Endothelial cell of umbilical vein (primary cell): ENCODE data around the gene NUAK1. TPM values are rescaled to one million over a fixed set of nuclear protein-coding genes. Genes with fewer than 3 reads are reported as not detected.

ENCODE experiments used
- BruUV-seq: library from RNA; stranded (reverse); fragments of 400-500 nt; replicated peaks from 2 replicates; lab custom pipeline; 2021; lab: Mats Ljungman, UMichigan
- CTCF ChIA-PET: fragments of 300-600, 350-600 bp; sonication (Branson Sonifier 250); formaldehyde crosslinking; loops from one replicate; lab custom pipeline; 2021; ENCODE audit warnings: antibody characterized with exemption, inconsistent platforms; lab: Charles Lee
- POLR2A ChIA-PET: fragments of 300-600, 350-600 bp; sonication (Branson Sonifier 250); formaldehyde crosslinking; loops from one replicate; lab custom pipeline; 2021; ENCODE audit warnings: antibody characterized with exemption, inconsistent platforms; lab: Charles Lee
- DNase-seq: peaks from one replicate; pipeline ENCODE4 v3.0.0-alpha.2; 2011; ENCODE audit warnings: low read depth, low spot score
- FAIRE-seq: peaks from 2 replicates; lab custom pipeline; 2011; peaks lifted over from hg19 to GRCh38; lab: Jason Lieb, UNC
- H2AFZ ChIP-seq: 2 replicates; pipeline ENCODE4 v1.6.0; 2012; ENCODE audit warnings: low read depth, low read length, control low read depth, inconsistent platforms
- H3K27ac ChIP-seq: 2 replicates; pipeline ENCODE4 v1.5.1; 2011; ENCODE audit warnings: low read depth, mild to moderate bottlenecking, control low read depth, low read length, moderate library complexity; ENCODE audit not compliant: insufficient read depth
- H3K27me3 ChIP-seq, 2 experiments: 2 replicates each; pipeline versions ENCODE4 v1.6.0 to v1.6.1; 2011; ENCODE audit warnings: low read length in 2 of 2, mixed read lengths in 1 of 2; ENCODE audit not compliant: control insufficient read depth in 2 of 2, insufficient read depth in 2 of 2
- H3K36me3 ChIP-seq, 2 experiments: 2 replicates in 1 of 2; 3 replicates in 1 of 2; pipeline ENCODE4 v1.5.1; 2011; ENCODE audit warnings: low read length in 2 of 2, mild to moderate bottlenecking in 1 of 2, moderate library complexity in 1 of 2; ENCODE audit not compliant: control insufficient read depth in 2 of 2, insufficient read depth in 2 of 2; ENCODE audit errors: extremely low read depth in 1 of 2
- H3K4me1 ChIP-seq: 3 replicates; pipeline ENCODE4 v1.5.1; 2011; ENCODE audit warnings: mild to moderate bottlenecking, low read length; ENCODE audit not compliant: control insufficient read depth, insufficient read depth; ENCODE audit errors: extremely low read depth
- H3K4me2 ChIP-seq: 2 replicates; pipeline ENCODE4 v1.6.1; 2011; ENCODE audit warnings: low read length, control low read depth, mixed read lengths; ENCODE audit not compliant: insufficient read depth
- H3K4me3 ChIP-seq, 3 experiments: fragments of 200-600 bp in 1 of 3; sonication (generic), shearing (Covaris generic) in 1 of 3; replicated peaks in 1 of 3; 2 replicates each; pipeline ENCODE4 v1.5.1; 2011 to 2016; ENCODE audit warnings: control low read depth in 3 of 3, low read length in 3 of 3, mild to moderate bottlenecking in 2 of 3, inconsistent platforms in 1 of 3, low read depth in 1 of 3, moderate library complexity in 1 of 3; ENCODE audit not compliant: insufficient read depth in 1 of 3
- H3K79me2 ChIP-seq: 2 replicates; pipeline ENCODE4 v1.6.0; 2012; ENCODE audit warnings: low read length, inconsistent platforms; ENCODE audit not compliant: control insufficient read depth, insufficient read depth
- H3K9ac ChIP-seq: replicated peaks from 2 replicates; pipeline ENCODE3; 2011; ENCODE audit warnings: low read length, control low read depth; ENCODE audit not compliant: insufficient read depth; ENCODE audit errors: extremely low read depth
- H3K9me1 ChIP-seq: replicated peaks from 3 replicates; pipeline ENCODE4 v1.6.0; 2011; ENCODE audit warnings: mild to moderate bottlenecking, low read length; ENCODE audit not compliant: control insufficient read depth, insufficient read depth; ENCODE audit errors: extremely low read depth
- H3K9me3 ChIP-seq: replicated peaks from 2 replicates; pipeline ENCODE4 v1.5.1; 2012; ENCODE audit warnings: low read length, inconsistent platforms; ENCODE audit not compliant: control insufficient read depth, insufficient read depth
- H4K20me1 ChIP-seq: replicated peaks from 2 replicates; pipeline ENCODE3; 2011; ENCODE audit warnings: mild to moderate bottlenecking, low read length; ENCODE audit not compliant: control insufficient read depth, insufficient read depth; ENCODE audit errors: extremely low read depth
- CTCF ChIP-seq, 2 donors: IDR thresholded peaks; 1 replicate in 1 of 2; 2 replicates in 1 of 2; pipeline ENCODE4 v1.5.1; 2011; ENCODE audit warnings: low read length in 2 of 2, mild to moderate bottlenecking in 2 of 2, moderate library complexity in 2 of 2, control low read depth in 1 of 2, inconsistent platforms in 1 of 2, low read depth in 1 of 2; ENCODE audit not compliant: insufficient read depth in 1 of 2; ENCODE audit errors: extremely low read depth in 1 of 2
- EZH2 ChIP-seq: IDR thresholded peaks from 2 replicates; pipeline ENCODE4 v1.6.1; 2012; ENCODE audit warnings: borderline replicate concordance, low read depth, mild to moderate bottlenecking, moderate library complexity, low read length, inconsistent platforms; ENCODE audit not compliant: severe bottlenecking
- FOS ChIP-seq: IDR thresholded peaks from 2 replicates; pipeline ENCODE4 v1.6.1; 2011; ENCODE audit warnings: mild to moderate bottlenecking, low read length, moderate library complexity, borderline replicate concordance; ENCODE audit not compliant: insufficient read depth
- GATA2 ChIP-seq: IDR thresholded peaks from 2 replicates; pipeline ENCODE4 v1.7.0; 2011; ENCODE audit warnings: low read depth, mild to moderate bottlenecking, moderate library complexity, mixed read lengths, low read length; ENCODE audit not compliant: insufficient read length, insufficient read depth
- JUN ChIP-seq: IDR thresholded peaks from 2 replicates; pipeline ENCODE4 v1.6.1; 2011; ENCODE audit warnings: borderline replicate concordance, low read depth; ENCODE audit not compliant: insufficient read length, insufficient read depth
- MAX ChIP-seq: IDR thresholded peaks from 2 replicates; pipeline ENCODE4 v1.6.1; 2011; ENCODE audit not compliant: insufficient read depth, insufficient read length
- MYC ChIP-seq: IDR thresholded peaks from one replicate; pipeline ENCODE4 v1.6.1; 2011; ENCODE audit warnings: mild to moderate bottlenecking, low read depth, low read length
- POLR2A ChIP-seq: IDR thresholded peaks from 2 replicates; pipeline ENCODE4 v1.6.1; 2012; ENCODE audit warnings: low read depth, mild to moderate bottlenecking, control low read depth, low read length
- POLR2AphosphoS5 ChIP-seq: IDR thresholded peaks from 2 replicates; pipeline ENCODE4 v1.6.1; 2012; ENCODE audit warnings: low read depth, mild to moderate bottlenecking, control low read depth, low read length, moderate library complexity; ENCODE audit not compliant: insufficient read depth
- dilution Hi-C: fragments of 300-500 bp; cut with MboI; formaldehyde crosslinking; loops from one replicate; pipeline ENCODE4 v1.15.0; 2019; ENCODE audit warnings: low sequenced_read_pairs; ENCODE audit not compliant: extremely low pct_ligation_motif_present
- intact Hi-C: fragments of 100-400 bp; cut with micrococcal nuclease; formaldehyde crosslinking; loops from one replicate; pipeline ENCODE4 v1.10.0; 2022
- polyA plus RNA-seq, 4 experiments: library from polyadenylated mRNA; depleted of rRNA in 3 of 4; stranded (reverse) in 3 of 4; unstranded in 1 of 4; fragments of >200 nt; gene quantifications; 2 replicates each; pipeline versions ENCODE4 v1.2.1 to v1.2.3, GENCODE V29; 2011 to 2012; ENCODE audit warnings: missing spikeins in 1 of 4
- total RNA-seq: library from RNA; stranded (reverse); gene quantifications from 2 replicates; pipeline ENCODE4 v1.2.3, GENCODE V29; 2021

Gene NUAK1
- total and polyA plus RNA-seq, 2 donors (not counting 3 experiments of a cell fraction or from before 2014, with no cell fraction given), result 34.2 to 39.7 TPM

- intact Hi-C loops, result no loop called here
Measured at GRCh38 chr12:106032623-106032925, 106.2 kb downstream of the NUAK1 start.

More at GRCh38 chr12:106032623-106032925, 106.2 kb downstream of the NUAK1 start:
- H3K27me3 ChIP-seq, result no peaks in the 10 kb centered on the region
- TF ChIP-seq JUN (no peak), EZH2 (no peak), POLR2A (no peak), GATA2 (no peak), MAX (no peak), POLR2AphosphoS5 (no peak), CTCF (IDR thresholded peaks at IDR 0.05; ENCODE audit: extremely low read depth in 1 of 2, insufficient read depth in 1 of 2, low read depth in 1 of 2, low read length in 2 of 2) (no peak), MYC (no peak), FOS (no peak)
- H3K79me2 ChIP-seq, result no peaks in the 10 kb centered on the region
- ChIA-PET CTCF (interaction anchor here (1.0 to 1.8 kb wide), 3 partner anchors 12 to 104 kb away, joined by 3 to 6 read pairs (median 5); no protein-coding TSS in a partner anchor), POLR2A (no interaction called here)
- no peak overlapping the region for H3K4me2 ChIP-seq
- DNase-seq (no peak), FAIRE-seq (no peak)
- H3K36me3 ChIP-seq, result no peaks in the 10 kb centered on the region
- H3K4me1 ChIP-seq, result peaks cover 25% of the 10 kb centered on the region
- no peaks in the 10 kb centered on the region for H3K9me1 ChIP-seq
- no peaks in the 10 kb centered on the region for H4K20me1 ChIP-seq
- H3K27ac ChIP-seq, result no peak overlapping the region
- no peak overlapping the region for H2AFZ ChIP-seq
- dilution Hi-C loops, result no loop called here
- no peak overlapping the region for H3K9ac ChIP-seq
- BruUV-seq, result no TSS peak
- H3K9me3 ChIP-seq, result no peaks in the 10 kb centered on the region
- no peak overlapping the region for H3K4me3 ChIP-seq
